GM19372 (cell line): ENCODE data around the gene POC1A.
A peak's percentile ranks its signal among the peaks of the same experiment; 100 is the strongest.

Experiments
- ATAC-seq: cut with Tn5 transposase; IDR thresholded peaks from one replicate; pipeline ENCODE4 v1.9.1; 2021; ENCODE audit warnings: mild to moderate bottlenecking, low read depth, moderate library complexity; ENCODE audit not compliant: unreplicated experiment

POC1A gene

GRCh38 chr3:52154135-52155094, at the start of gene POC1A:
POC1A (minus strand) TSS chr3:52154423; CDS start chr3:52154372, 51 bp downstream.
- peak; percentile 78 for ATAC-seq

- no peak for ATAC-seq
Observed at GRCh38 chr3:52203701-52204100, 49.5 kb upstream of the POC1A start.

GRCh38 chr3:52202384-52203077, 48.3 kb upstream of the POC1A start:
- ATAC-seq: no peak

- ATAC-seq: no peak
Observed at GRCh38 chr3:52200981-52201679, 46.9 kb upstream of the POC1A start.

- no peak for ATAC-seq
Observed at GRCh38 chr3:52198643-52199608, 44.7 kb upstream of the POC1A start.

- peak; percentile 85 for ATAC-seq
Observed at GRCh38 chr3:52197842-52198625, 43.8 kb upstream of the POC1A start, which contains the start of gene ALAS1. ALAS1 (plus strand) TSS chr3:52198160; CDS start chr3:52199242, 1,082 bp downstream.

- no peak for ATAC-seq
Observed at GRCh38 chr3:52197499-52197841, 43.2 kb upstream of the POC1A start.

- no peak for ATAC-seq
Observed at GRCh38 chr3:52196977-52197376, 42.8 kb upstream of the POC1A start.

- ATAC-seq: no peak
Observed at GRCh38 chr3:52195823-52196331, 41.7 kb upstream of the POC1A start.

- ATAC-seq: no peak
Observed at GRCh38 chr3:52195291-52195597, 41.0 kb upstream of the POC1A start.

GRCh38 chr3:52194485-52195290, 40.5 kb upstream of the POC1A start:
- no peak for ATAC-seq

- no peak for ATAC-seq
Observed at GRCh38 chr3:52193065-52193464, 38.8 kb upstream of the POC1A start.

GRCh38 chr3:52191663-52192062, 37.4 kb upstream of the POC1A start:
- ATAC-seq: no peak

GRCh38 chr3:52190294-52191074, 36.3 kb upstream of the POC1A start:
- ATAC-seq: no peak

- ATAC-seq: no peak
Observed at GRCh38 chr3:52188556-52188955, 34.3 kb upstream of the POC1A start.

- ATAC-seq: no peak
Observed at GRCh38 chr3:52186729-52187128, 32.5 kb upstream of the POC1A start.

- ATAC-seq: no peak
Observed at GRCh38 chr3:52185837-52186236, 31.6 kb upstream of the POC1A start.
